HuH-7 (cell line): Measurements from ENCODE around the gene SNRNP70.

Experiments
- DNase-seq: peaks from one replicate; pipeline ENCODE4 v3.0.0; 2011; ENCODE audit warnings: low spot score

The SNRNP70 gene

DNA sequence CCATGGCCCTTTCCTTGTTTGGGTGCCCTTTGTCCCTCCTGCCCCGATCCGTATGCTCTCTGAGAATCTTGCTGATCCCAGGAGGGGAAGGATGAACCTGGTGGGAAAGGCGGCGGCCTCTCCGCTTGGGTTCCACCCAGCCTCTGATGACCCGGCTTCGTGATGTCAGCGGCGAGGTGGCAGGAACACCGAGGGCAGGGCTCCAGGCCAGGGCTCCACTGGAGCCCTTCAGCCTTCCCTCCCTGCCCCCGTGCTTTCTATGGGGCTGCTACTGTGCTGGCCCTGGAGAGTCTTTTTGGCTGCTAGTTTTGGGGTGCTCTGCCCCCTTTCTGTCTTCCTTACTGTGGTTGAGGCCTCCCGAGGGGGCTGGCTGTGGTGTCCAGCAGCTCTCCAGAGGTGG, 17.1 kb downstream of the SNRNP70 start:
- DNase-seq: no peak

DNA sequence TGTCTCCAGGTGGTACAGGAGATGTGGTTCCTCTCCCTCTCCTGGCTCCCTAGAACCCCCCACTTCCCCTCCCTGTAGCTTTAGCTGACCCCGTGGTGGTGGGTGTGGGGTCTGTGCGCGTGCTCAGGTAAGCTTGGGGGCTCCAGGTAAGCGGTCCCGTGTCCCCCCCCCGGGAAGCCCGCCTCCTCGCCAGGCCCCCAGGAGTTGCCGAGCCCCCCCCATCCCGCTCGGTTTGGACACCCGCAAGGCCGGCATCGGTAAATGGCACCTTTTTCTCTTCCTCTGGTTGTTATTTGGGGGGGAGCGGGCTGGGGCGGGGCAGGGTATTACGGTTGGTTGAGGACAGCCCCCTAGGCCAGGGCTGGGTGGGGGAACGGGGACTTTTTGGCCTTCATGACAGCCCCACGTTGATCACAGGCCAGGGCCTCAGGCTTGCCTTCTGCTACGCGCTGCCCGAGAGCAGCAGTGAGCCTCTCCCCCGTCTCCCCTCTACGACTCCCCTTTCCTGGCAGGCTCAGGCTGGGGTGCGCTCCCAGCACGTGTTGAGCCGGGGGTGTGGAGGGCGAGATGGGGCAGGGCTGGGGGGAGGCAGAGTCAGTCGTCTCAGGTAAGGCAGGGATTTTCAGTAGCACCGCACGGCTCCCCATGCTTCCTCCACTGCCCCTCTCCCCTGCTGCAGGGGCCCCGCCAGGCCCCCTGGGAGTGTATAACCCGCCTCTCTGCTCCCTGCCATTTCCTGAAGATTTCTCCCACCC, 18.3 kb downstream of the SNRNP70 start:
- no peak for DNase-seq

DNA sequence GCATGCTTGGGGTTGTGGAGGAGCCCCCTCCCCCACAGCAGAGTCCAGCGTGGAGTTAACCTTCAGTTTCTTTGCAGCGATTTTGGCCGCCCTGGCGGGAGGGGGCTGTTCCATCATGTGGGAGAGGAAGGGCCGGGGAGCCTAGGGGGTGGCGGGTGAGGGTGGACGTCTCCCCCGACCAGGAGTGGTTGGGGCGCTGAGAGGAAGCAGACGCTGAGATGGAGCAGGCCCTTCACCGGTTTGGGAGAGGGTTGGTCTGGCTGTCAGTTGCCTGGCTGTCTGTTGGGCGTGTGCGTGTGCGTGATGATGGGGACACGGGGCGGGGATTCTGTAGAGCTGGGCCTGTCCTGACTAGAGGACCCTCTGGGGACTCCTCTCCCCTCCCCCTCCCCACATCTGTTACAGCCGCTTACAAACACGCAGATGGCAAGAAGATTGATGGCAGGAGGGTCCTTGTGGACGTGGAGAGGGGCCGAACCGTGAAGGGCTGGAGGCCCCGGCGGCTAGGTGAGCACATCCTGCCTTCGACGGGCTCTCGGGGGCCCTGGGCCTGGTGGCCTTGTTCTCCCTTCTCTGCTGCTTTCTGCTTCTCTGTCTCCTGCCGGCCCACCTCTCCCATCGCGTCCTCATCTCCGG, 19.1 kb downstream of the SNRNP70 start:
- no peak for DNase-seq

DNA sequence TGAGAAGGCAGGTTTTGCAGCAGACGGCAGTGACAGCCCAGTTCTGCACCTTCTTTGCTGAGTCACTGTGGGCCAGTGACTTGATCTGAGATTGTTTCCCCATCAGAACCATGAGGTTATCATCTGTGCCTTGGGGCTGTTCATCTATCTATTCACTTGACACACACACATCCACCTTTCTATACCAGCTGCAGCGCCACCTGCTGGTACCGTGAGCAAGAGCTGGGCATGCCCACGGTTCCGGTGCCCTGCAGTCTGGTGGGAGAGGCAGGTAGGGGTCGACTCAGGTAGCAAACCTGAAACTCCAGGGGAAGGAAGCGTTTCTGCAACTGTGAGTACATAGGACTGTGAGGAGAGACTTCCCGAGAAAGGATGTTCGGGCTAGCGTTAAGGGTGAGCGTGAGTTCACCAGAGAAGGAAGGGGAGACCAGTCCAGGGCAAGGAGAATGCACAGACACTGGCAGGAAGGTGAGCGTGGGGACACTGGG, 21.4 kb downstream of the SNRNP70 start:
- peak; percentile 70 for DNase-seq

DNA sequence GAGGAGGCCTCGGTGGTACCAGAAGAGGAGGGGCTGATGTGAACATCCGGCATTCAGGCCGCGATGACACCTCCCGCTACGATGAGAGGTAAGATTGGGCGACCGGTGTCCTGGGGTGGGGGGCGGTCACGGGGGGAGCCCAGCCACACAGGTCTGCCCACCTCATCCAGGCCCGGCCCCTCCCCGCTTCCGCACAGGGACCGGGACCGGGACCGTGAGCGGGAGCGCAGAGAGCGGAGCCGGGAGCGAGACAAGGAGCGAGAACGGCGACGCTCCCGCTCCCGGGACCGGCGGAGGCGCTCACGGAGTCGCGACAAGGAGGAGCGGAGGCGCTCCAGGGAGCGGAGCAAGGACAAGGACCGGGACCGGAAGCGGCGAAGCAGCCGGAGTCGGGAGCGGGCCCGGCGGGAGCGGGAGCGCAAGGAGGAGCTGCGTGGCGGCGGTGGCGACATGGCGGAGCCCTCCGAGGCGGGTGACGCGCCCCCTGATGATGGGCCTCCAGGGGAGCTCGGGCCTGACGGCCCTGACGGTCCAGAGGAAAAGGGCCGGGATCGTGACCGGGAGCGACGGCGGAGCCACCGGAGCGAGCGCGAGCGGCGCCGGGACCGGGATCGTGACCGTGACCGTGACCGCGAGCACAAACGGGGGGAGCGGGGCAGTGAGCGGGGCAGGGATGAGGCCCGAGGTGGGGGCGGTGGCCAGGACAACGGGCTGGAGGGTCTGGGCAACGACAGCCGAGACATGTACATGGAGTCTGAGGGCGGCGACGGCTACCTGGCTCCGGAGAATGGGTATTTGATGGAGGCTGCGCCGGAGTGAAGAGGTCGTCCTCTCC, 22.6 kb downstream of the SNRNP70 start:
- DNase-seq: no peak

DNA sequence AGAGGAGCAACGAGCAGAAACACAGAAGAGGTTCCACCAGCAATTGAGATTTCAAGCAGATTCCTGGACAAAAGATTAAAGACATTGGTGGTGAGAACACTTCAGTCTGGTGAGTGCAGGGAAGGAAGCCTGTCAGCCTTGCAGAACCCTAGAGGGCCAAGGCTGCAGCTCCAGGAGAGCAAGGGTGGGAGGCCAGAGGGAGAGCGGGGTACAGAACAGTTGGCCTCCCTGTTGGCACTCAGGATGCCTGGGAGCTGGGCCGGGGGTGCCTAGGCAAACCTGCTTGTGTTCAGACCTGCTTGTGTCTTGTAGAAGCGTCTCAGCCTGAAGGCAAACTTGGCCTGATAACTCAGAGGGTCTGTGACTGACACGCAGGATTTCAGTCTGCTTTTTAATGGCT, 23.8 kb downstream of the SNRNP70 start:
- no peak for DNase-seq

DNA sequence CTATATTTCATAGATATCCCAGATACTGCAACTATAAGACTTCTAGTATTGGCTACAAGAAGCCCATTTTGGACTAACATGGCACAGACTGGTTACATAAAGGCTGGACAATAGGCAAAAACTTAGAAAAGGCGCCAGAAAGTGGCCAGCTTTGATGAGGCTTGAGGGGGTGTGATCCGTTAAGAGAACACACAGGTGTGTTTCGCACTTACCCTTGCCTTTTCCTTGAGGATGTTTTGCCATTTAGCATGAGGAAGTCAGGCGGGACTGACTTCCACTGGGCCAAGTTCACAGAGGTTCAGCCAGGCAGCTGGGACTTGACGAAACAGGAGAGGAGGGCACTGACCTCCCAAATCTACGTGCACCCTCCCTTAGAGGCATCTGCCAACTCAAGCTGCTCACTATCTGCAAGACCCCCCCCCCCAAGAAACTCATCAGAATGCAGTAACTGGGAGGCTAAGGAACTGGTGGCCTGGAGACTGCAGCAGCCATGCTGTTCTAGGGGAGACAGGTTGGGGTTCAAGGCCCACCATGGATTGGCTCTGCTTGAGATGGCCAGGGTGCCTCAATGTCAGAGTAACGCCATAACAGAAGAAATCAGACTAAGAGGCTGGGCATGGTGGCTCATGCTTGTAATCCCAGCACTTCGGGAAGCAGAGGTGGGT, 24.4 kb downstream of the SNRNP70 start:
- DNase-seq: no peak

DNA sequence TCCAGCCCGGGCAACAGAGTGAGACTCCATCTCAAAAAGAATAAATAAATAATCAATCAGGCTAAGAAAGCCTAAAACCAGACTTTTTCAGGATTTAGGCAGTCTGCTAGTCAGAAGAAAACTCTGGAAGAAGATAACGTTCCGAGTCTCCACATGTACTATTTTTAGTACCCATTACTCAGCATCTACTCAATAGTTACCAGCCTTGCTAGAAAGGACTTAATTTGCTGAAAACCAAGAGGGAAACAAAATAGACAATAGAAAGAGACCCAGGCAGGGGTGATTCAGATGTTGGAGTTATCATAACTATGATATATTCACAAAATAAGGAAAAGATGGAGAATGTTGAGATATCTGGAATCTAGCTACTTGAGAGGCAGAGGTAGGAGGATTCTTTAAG, 25.3 kb downstream of the SNRNP70 start:
- no peak for DNase-seq

DNA sequence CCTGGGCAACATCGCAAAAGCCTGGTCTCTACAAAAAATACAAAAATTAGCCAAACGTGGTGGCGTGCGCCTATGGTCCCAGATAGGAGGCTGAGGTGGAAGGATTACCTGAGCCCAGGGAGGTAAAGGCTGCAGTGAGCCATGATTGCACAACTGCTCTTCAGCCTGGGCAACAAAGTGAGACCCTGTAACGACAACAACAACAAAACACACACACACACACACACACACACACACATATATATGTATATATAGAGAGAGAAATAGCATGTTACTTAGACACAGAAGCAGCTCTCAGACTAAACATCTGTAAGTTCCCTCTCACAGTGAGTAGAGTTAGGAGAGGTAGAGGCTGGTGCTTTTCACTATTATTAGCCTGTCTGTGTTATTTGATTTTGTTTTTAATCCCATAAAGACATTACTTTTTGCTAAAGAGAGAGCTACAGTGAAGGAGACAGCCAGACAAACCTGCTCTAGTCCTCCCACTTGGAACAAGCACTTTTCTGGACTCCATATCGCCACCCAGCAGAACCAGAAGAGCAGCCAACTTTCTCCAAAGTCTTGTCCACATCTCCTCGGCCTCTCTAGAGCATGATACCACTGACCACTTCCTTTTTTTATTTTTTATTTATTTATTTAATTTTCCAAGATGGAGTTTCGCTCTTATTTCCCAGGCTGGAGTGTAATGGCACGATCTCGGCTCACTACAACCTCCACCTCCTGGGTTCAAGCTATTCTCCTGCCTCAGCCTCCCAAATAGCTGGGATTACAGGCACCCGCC, 26.2 kb downstream of the SNRNP70 start:
- DNase-seq: no peak

DNA sequence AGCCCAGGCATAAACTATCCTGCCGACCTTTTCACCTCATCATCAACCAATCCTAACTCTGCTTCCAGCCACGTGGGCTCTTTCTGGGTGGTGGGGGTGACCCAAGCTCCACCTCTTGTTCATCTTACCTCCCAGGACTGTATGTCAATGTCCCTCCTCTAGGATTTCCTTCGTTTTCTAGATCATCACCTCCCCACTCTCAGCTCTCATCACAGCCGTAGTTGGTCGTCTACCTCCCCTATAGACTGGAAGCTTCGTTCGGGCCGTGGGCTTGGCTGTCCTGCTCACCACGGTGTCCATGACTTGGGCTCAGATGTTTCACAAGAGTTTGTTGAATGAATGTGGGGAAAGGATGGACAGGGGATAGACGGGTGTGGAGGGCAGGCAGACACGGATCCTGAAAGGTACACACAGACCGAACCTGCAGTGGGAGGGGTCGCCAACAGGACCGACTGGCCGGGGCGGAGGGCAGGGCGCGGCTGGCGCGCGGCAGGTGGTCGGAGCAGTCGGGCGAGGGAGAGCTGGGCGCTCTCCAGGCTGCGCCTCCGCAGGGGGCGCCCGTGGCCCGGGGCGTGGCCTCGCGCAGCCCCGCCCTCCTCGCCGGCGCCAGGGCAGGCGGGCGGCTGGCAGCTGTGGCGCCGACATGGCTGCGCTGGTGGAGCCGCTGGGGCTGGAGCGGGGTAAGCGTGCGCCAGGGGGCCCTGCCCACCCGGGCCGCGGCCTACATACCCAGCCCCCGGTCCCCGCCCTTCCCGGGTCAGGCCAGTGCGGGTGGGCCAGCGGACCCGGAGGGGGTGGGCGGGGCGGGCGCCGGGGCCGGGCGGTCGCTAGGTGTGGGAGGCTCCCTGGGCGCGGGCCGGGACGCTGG, 28.7 kb downstream of the SNRNP70 start, which contains the start of gene LIN7B:
Gene LIN7B (plus strand): TSS at position 609 of the 868 bp plus-strand sequence. CDS start 35 bp downstream, at position 644.
- peak; percentile 94 for DNase-seq

DNA sequence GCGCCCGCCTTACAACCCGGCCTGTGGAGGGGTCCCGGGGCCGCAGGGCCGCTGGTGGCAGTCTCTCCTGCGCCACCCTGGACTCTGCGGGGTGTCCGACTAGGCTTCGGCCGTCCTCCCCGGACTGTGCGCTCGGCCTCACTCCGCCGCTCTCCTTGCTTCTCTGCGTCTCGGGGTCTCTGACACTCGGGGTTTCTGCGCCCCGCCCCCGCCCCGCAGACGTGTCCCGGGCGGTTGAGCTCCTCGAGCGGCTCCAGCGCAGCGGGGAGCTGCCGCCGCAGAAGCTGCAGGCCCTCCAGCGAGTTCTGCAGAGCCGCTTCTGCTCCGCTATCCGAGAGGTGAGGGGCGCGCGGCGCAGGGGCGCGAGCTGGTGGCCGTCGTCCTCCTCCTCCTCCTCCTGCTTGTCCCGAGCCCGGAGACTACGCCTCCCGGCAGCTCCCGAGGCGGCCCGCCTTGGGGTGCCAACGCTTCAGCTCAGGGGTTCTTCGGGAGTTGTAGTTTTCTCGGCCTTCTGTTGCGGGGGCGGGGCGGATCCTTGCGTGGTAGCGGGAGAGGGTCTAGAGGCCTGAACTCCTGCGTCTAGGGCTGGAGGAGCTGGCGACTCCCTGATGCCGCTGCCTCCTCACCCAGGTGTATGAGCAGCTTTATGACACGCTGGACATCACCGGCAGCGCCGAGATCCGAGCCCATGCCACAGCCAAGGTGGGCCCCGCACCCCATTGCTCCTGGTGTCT, 29.5 kb downstream of the SNRNP70 start:
- peak; percentile 71 for DNase-seq

DNA sequence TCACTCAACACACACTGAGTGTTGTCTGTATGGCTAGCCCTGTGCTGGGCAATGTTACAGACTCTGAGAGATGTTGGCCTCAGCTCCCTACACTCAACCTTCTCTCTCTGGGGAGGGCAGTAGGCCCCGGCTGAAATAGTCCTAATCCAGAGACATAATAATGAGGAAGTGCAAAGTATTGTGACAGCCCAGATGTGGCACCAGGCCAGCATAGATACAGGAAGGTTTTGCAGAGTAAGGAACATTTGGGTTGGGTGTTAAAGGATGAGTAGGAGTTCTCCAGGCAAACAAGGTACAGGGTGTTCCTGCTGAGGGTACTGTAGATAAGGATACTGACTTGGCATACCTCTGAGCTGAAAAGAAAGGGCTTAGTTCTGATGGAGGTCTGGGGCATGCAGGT, 31.3 kb downstream of the SNRNP70 start:
- no peak for DNase-seq

DNA sequence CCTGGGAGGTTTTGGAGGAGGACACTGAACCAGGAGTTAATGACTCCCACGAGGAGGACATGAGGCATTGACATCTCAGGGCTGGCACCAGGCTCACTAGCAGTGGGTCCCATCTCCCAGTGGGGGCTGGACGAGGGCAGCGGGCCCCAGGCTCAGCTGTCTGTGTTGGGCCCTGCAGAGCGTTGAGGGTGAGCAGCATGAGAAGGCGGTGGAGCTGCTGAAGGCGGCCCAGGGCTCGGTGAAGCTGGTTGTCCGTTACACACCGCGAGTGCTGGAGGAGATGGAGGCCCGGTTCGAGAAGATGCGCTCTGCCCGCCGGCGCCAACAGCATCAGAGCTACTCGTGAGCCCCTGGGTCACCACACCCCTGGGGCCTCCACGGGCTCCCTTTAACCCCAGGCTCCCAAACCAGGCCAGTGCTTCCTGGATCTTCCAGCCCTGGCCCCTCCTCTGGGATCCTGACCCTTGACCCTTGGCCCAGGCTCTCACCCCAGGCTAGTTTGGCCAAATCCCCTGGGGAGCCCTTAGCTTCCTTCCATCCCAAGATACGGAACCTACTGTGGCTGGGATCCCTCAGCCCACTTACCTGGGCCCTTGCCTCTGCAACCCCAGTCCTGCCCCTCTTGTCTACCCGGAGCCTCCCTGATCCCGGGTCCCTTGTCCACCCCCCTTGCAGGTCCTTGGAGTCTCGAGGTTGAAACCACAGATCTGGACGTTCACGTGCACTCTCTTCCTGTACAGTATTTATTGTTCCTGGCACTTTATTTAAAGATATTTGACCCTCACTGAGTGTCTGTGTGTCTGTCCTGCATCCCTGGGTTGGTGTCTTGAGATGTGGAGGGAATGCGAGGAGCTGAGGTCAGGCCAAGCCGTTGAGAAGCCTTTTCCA, 32.7 kb downstream of the SNRNP70 start:
- no peak for DNase-seq

DNA sequence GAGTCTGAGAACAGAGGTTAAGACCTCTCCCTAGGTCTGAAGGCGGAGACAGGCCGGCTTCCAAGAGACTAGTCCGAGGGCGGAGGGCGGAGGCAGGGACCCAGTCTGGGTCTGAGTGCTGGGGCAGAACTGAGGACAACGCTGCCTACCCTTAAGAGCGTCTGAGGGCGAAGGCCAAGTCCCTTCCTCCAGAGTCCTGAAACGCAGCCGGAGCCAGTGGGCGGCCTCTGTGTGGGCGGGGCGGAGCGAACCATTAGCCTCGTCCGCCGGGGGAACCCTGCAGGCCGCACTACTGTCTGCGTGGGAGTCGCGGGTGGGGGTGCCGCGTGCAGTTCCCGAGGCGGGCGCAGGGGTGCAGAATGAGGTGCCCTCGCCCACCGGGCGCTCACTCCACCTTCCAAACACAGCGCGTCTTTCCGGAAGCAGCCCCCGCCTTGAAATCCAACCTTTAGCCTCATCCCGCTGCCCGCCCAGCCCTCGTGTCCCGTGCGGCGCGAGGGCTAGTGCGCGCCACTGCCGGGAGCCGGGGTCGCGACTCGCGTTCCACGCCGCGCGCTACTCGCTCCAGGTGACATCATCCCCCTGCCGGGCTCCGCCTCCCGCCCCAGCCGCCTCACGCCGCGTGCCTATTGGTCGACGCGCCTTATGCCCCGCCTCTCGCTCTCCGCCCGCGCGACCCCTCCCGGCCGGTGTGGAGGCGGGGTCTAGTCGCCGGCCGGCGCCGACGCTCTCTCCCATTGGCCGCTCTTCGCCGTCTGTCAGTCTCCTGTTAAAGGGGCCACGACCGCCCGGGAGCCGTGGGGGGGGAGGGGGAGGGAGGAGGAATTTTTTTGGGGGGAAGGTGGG, 33.5 kb downstream of the SNRNP70 start, which contains the start of gene C19orf73:
Gene C19orf73 (minus strand): TSS at position 579 of the 846 bp plus-strand sequence. CDS start 121 bp downstream, at position 458.
- DNase-seq: peak; percentile 98

DNA sequence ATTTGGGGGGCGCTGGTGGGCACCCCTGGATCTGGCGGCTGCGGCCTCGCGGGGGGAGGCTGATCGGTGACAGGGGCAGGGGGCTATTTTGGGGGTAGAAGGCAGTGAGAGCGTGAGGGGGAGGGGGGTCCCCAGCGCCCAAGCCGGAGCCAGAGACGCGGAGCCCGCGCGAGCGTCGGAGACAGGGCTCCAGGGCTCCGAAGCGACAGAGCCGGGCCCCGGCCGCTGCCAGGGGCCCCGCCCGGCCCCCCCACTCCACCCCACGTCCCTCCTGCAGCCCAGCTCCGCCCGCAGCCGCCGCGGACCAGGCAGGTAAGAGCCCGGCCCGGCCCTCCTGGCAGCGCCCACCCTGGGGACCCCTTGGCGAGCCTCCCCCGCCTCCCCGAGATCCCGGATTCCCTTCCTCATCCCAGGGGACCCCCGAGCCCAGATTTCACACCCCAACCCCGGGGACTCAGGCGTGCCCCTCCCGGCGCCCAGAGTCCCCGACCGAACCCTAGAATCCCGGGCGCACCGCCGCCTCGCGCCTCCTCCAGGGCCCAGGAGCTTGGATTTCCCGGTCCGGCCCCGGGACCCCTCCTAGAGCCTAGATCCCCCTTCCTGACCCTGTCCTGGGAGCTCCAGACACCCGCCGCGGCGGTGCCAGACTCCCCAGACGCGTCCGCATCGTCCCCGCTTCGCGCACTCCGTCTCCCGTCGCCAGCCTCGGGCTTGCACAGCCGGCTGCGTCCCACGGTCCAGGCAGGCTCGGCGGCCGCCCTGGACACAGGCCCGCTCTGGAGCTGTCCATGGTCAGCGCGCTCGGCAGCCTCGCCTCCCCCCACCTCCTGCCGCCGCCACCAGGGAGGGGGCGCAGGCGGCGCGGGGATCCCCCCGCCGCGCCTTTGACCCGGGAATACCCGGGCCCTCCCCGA, 34.4 kb downstream of the SNRNP70 start, which contains the start of gene PPFIA3:
Gene PPFIA3 (plus strand): TSS at position 134 of the 914 bp plus-strand sequence. CDS start 8,330 bp downstream, outside the sequence.
- DNase-seq: peak; percentile 64

DNA sequence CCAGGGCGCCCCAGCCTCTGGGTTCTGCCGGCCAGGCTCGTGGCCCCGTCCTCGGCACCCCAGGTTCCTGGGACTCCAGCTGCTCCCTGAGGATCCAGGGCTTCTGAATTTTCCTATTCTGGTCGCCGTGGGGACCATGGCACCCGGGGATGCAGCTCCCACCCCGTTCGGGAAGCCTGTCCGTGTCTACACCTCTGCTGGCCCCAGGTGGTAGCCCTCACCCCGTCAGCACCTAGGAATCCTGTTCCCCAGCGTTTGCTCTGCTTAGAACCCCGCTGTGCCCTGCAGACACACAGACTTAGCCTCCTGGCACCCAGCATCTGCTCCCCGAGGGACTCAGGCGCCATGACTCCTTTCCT, 35.1 kb downstream of the SNRNP70 start:
- no peak for DNase-seq
